H1 (cell line): ENCODE results near the gene CMKLR1. TPM values are rescaled to one million over a fixed set of nuclear protein-coding genes. Genes with fewer than 3 reads are reported as not detected.

Experiments used
- EZH2 ChIP-seq: fragments of 200-600 bp; sonication (generic); IDR thresholded peaks from 2 replicates; pipeline ENCODE4 v1.7.1; 2012; ENCODE audit warnings: low read depth, mild to moderate bottlenecking, moderate library complexity, low read length, inconsistent platforms; ENCODE audit not compliant: severe bottlenecking
- RBBP5 ChIP-seq: IDR thresholded peaks from 2 replicates; pipeline ENCODE4 v1.7.1; 2012; ENCODE audit warnings: low read depth, mild to moderate bottlenecking, inconsistent platforms, low read length, moderate library complexity, borderline replicate concordance
- RFX5 ChIP-seq: IDR thresholded peaks from 2 replicates; pipeline ENCODE4 v1.6.1; 2011; ENCODE audit warnings: low read depth, low read length, improper control_type of control experiment, borderline replicate concordance
- SIRT6 ChIP-seq: IDR thresholded peaks from one replicate; pipeline ENCODE4 v1.7.1; 2012; ENCODE audit warnings: low read length, inconsistent platforms
- TEAD4 ChIP-seq: IDR thresholded peaks from 2 replicates; pipeline ENCODE4 v1.6.1; 2012; ENCODE audit warnings: low read depth, low read length, inconsistent platforms, mixed read lengths
- polyA plus RNA-seq, 7 experiments: library from polyadenylated mRNA; depleted of rRNA in 3 of 7; stranded (reverse) in 5 of 7; unstranded in 2 of 7; fragments of >200 nt in 5 of 7; fragments of 200-250 nt in 2 of 7; gene quantifications; 1 replicate in 5 of 7; 2 replicates in 1 of 7; 4 replicates in 1 of 7; pipeline versions ENCODE4 v1.2.1 to v1.2.3, GENCODE V29; 2011 to 2013; ENCODE audit warnings: missing spikeins in 2 of 7, mixed read lengths in 2 of 7
- total RNA-seq: library from RNA; stranded (reverse); fragmentation: NEBNext Ultra II Directional; extraction: Animal tissue kit (Norgen Biotek cat#: 25700); gene quantifications from 2 replicates; pipeline ENCODE4 v1.2.1, GENCODE V29; 2021
- TF ChIP-seq, protein P1 (sequence below): IDR thresholded peaks from 2 replicates; pipeline ENCODE4 v1.6.1; 2012; ENCODE audit warnings: inconsistent platforms

Gene CMKLR1
- total and polyA plus RNA-seq, 2 of the 8 experiments (the other 6 are each of a cell fraction or from before 2014, with no cell fraction given) = 2.1 to 2.8 TPM

DNA sequence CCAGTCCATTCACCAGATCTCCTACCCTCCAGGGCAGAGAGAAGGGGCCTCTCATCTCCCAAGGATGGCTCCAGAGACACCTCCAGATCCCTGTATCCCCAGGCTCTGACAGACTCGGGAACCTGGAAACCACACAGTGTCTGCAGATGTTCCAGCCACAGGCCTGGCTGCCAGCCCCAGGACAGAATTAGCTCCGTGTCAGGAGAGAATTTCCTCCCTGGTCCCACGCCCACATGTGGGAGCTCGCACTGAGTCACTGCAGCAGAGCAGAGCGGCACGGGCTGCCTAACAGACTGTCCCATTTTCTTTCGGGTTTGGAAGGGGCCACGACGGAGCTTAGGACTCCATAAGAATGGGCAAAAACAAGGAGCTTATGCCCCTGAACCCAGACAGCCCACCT lies 33.6 kb downstream of the CMKLR1 start (continued):
- no peak for TF ChIP-seq RFX5
- TF ChIP-seq, protein P1, sequence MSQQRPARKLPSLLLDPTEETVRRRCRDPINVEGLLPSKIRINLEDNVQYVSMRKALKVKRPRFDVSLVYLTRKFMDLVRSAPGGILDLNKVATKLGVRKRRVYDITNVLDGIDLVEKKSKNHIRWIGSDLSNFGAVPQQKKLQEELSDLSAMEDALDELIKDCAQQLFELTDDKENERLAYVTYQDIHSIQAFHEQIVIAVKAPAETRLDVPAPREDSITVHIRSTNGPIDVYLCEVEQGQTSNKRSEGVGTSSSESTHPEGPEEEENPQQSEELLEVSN = no peak
- no peak for TF ChIP-seq TEAD4
- TF ChIP-seq RBBP5 = no peak
- TF ChIP-seq SIRT6 = no peak
- no peak for TF ChIP-seq EZH2
